ENCODE results near the gene ZNF586.

GRCh38 chr19:57759096-57759495 lies 10.4 kb upstream of the ZNF586 start:
- TF ChIP-seq CTCF (IDR thresholded peaks at IDR 0.05; ENCODE audit: low read depth, low read length) (no peak), EZH2phosphoT487 (IDR thresholded peaks at IDR 0.05; ENCODE audit: low read depth) (no peak)
